ENCODE data around the gene LSM12.
A peak's percentile ranks its signal among the peaks of the same experiment; 100 is the strongest.

The LSM12 gene

DNA sequence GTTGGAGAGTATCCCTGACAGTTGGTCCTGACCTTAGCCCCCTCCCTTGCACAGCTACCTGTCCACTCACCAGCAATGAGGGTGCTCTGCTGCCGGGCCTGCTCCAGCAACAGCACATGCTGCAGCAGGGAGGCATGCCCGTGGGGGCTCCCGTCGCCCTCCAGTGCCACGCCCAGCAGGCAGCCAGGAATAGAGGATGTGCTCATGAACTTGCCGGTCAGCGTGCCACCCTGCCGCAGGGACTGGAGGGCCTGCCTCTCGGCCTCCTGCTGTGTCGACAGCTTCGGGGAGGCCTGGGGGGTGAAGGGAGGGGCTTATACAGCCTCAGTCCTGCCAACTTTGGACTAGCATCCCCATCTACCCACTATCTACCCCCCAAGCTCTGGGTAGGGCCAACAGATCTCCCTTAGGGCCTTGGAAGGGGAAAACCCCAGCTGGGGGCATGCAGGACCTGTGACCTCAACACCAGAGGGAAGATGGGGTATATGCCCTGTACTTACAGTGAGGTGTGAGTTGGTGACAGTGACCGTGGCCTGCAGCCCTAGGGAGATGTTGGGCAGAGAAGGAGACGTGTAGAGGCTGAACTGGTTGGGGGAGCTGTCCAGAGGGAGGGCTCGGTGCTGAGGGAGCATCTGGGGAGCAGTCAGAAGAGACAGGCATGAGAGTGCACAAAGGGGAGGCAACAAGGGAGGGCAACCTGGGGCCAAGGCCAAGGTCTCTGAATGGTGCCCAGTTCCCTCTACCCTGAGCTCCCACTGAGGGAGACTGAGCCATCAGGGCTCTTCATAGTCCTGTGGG, 24.9 kb upstream of the LSM12 start:
- Mint-ChIP-seq H3K27ac (ENCODE audit: low read depth) (peak overlapping the region; percentile 47), H3K9me3 (no peaks in the 10 kb centered on the region), H3K36me3 (ENCODE audit: insufficient read depth) (peaks cover 20% of the 10 kb centered on the region), H3K4me3 (no peak overlapping the region), H3K27me3 (no peaks in the 10 kb centered on the region), H3K4me1 (peaks cover 11% of the 10 kb centered on the region)
- DNase-seq (ENCODE audit: low spot score in 2 of 2) = no peak
- ATAC-seq (replicated peaks; ENCODE audit: extremely low read depth, poor library complexity, severe bottlenecking) = no peak

DNA sequence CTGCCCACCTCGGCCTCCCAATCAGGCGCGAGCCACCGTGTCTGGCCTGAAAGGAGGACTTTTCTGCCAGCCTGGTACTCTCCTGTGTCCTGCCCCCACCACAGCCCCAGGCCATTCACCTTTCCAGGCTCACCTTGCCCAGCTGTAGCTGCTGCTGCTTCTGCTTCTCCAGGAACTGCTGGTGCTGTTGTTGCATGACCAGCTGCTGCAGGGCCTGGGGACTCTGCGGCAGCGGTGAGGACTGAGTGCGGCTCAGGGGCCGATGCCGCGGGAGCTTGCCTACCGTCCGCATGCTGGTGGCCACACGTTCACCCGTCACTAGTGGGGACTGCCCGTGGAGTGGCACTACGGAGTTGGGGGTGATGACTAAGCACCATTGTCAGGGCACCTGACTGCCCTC, 21.8 kb upstream of the LSM12 start:
- Mint-ChIP-seq H3K4me1 (peaks cover 14% of the 10 kb centered on the region), H3K27ac (ENCODE audit: low read depth) (peak overlapping the region; percentile 82), H3K27me3 (no peaks in the 10 kb centered on the region), H3K9me3 (no peaks in the 10 kb centered on the region), H3K4me3 (no peak overlapping the region), H3K36me3 (ENCODE audit: insufficient read depth) (peaks cover 25% of the 10 kb centered on the region)
- ATAC-seq (replicated peaks; ENCODE audit: extremely low read depth, poor library complexity, severe bottlenecking) (no peak), DNase-seq (ENCODE audit: low spot score in 2 of 2) (no peak)

DNA sequence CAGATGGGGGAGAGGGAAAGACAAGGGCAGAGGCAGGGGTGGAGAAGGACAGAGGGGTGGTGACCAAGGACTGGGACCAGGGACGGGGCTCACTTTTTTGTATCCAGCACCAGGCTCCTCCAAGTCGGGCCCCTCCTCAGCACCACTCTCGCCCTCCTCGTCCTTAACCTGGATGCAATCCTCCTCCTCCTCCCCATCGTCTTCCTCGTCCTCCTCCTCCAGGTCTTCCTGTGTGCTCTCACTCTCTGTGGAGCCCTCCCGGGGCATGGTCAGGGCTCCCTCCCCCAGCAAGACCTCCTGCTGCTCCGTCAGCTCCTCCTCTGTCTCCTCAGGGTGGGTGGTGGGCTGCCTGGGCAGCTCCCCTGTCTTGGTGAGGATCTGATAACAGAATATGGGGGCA, 20.8 kb upstream of the LSM12 start:
- no peak overlapping the region for H3K4me3 Mint-ChIP-seq
- no peaks in the 10 kb centered on the region for H3K27me3 Mint-ChIP-seq
- no peaks in the 10 kb centered on the region for H3K9me3 Mint-ChIP-seq
- H3K27ac Mint-ChIP-seq (ENCODE audit: low read depth) = peak overlapping the region; percentile 82
- peaks cover 14% of the 10 kb centered on the region for H3K4me1 Mint-ChIP-seq
- DNase-seq (ENCODE audit: low spot score in 2 of 2) = no peak
- H3K36me3 Mint-ChIP-seq (ENCODE audit: insufficient read depth) = peaks cover 28% of the 10 kb centered on the region
- no peak for ATAC-seq (replicated peaks; ENCODE audit: extremely low read depth, poor library complexity, severe bottlenecking)

DNA sequence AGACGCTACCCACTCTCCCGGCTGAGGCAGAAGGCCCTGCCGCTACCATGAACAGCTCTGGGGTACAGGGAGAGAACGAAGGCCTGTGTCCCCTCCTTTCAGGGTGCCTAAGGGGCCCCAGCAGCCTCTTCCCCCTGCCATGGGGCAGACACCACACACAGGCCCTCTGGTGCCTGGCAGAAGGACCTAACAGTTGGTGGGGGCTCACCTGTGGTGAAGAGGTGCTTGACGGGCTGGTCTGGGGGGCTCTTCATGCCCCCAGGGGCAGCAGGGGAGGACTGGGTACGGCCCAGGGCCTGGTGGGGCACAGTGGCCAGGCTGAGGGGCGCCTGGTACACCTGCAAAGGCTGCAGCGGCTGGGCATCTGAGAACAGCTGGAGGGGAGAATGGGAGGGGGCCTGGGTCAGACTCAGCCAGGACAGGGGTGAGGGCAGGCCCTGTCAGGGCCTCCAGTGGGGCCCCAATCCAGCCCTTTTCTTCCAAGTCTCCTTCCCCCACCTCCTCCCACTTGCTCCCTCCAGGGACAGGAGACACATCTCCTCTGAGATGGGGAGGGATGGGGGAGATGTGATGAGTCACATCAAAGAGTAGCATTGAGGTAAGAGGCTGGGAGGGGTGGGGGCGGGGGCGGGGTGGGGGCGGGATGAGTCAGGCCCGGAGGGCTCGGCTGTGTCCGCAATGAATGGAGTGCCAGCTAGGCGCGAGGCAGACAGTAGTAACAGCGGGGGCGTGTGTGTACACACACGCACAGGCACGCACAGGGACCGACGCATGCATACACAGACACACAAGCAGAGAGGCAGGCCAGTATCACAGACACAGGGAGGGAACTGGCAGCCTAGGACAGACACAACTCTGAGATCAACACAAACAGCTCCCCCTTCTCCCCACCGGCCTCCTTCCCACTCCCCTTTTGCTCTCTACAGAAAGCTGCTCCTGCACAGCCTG, 20.2 kb upstream of the LSM12 start:
- ATAC-seq (replicated peaks; ENCODE audit: extremely low read depth, poor library complexity, severe bottlenecking) = peak; percentile 31
- no peak for DNase-seq (ENCODE audit: low spot score in 2 of 2)
- Mint-ChIP-seq H3K4me1 (peaks cover 14% of the 10 kb centered on the region), H3K36me3 (ENCODE audit: insufficient read depth) (peaks cover 26% of the 10 kb centered on the region), H3K27me3 (no peaks in the 10 kb centered on the region), H3K27ac (ENCODE audit: low read depth) (peak overlapping the region; percentile 82), H3K4me3 (no peak overlapping the region), H3K9me3 (no peaks in the 10 kb centered on the region)

DNA sequence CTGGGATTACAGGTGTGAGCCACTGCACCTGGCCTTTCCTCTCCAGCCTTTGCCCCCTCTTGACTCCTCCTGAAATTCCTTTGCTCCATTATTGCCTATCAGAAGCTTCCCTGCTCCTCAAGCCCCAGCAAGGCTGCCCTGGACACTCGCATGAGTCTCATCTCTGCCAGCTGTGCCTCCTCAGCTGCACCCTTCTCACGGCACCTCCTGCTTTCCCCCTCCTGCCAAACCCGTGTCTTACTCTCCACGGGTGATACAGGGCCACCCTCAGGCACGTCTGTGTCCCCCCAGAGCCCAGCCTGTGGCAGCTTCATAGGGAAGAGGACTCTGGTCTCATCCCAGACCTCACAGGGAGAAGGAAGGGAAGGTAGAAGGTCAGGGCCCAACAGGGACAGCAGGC, 19.4 kb upstream of the LSM12 start:
- H3K27me3 Mint-ChIP-seq = no peaks in the 10 kb centered on the region
- H3K4me3 Mint-ChIP-seq = peak overlapping the region; percentile 55
- peaks cover 14% of the 10 kb centered on the region for H3K4me1 Mint-ChIP-seq
- DNase-seq (ENCODE audit: low spot score in 2 of 2) (no peak), ATAC-seq (replicated peaks; ENCODE audit: extremely low read depth, poor library complexity, severe bottlenecking) (no peak)
- H3K36me3 Mint-ChIP-seq (ENCODE audit: insufficient read depth) = peaks cover 26% of the 10 kb centered on the region
- no peaks in the 10 kb centered on the region for H3K9me3 Mint-ChIP-seq
- no peak overlapping the region for H3K27ac Mint-ChIP-seq (ENCODE audit: low read depth)

DNA sequence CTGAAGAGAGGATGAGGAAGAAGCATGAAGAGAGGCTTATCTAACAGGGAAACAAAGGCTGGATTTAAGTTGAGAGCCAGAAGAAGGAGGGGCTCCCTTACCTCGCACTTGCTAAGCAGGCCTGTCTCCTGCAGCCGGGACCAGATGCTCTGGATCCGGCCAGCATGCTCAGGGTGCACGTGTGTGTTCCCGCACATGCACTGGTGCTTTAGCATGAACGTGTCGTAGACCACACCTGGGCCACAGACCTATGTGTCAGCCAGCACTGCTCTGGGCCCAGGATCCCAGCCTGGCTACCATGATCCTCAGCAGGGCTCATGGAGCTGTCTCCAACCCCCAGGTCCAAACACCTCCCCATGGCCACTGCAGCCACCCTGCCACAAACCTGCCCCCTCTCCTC, 18.4 kb upstream of the LSM12 start:
- Mint-ChIP-seq H3K4me1 (peaks cover 14% of the 10 kb centered on the region), H3K4me3 (no peak overlapping the region), H3K9me3 (no peaks in the 10 kb centered on the region), H3K27me3 (no peaks in the 10 kb centered on the region), H3K36me3 (ENCODE audit: insufficient read depth) (peaks cover 30% of the 10 kb centered on the region), H3K27ac (ENCODE audit: low read depth) (no peak overlapping the region)
- DNase-seq (ENCODE audit: low spot score in 2 of 2) = no peak
- ATAC-seq (replicated peaks; ENCODE audit: extremely low read depth, poor library complexity, severe bottlenecking) = no peak

DNA sequence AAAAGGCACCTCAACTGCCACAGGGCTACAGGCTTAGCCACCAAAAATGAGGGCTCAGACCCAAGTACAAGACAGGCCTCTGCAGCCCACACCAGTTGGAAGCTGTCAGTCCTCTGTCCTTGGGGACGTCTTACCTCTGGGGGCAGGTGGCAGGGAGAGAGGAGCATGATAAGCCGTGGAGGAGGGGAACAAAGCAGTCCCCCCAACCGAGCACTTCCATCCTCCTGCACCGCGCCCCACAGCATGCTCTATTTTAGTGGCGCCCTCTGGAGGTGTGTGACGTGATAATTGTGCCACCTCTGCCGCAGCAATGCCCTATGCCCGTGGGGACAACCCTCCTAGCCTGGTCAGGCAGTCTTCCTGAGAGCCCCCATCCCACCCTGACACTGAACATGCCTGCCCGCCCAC, 17.7 kb upstream of the LSM12 start:
- ATAC-seq (replicated peaks; ENCODE audit: extremely low read depth, poor library complexity, severe bottlenecking) = no peak

DNA sequence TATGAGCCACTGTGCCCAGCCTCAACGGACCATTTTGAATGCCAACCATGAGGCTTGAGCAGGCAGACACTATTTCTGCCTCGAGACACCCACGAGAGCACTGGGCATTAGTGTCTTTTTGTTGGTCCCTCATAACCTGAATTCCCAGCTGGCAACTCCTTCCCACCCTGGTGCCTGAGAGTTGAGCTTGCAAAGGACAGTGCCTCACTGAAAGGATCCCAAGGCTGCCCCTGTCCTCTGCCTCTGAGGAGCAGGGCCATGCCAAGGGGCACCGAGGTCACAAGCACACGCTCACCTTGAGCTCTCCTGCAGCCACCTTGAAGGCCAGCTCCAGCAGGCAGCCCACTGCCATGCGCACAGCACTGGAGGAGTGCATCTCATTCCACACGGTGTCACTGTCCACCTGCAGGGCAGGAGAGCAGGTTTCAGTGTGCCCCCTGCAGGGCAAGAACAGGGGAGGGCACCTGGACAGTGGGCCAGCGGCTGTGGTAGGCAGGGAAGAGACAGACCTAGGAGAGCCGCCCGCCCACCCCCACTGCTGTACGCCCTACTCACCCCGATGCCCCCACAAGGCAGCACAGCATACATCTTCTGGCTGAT, 16.9 kb upstream of the LSM12 start:
- peaks cover 37% of the 10 kb centered on the region for H3K36me3 Mint-ChIP-seq (ENCODE audit: insufficient read depth)
- no peak for DNase-seq (ENCODE audit: low spot score in 2 of 2)

More for the DNA sequence above, 17.7 kb upstream of the LSM12 start:
- Mint-ChIP-seq H3K27me3 (no peaks in the 10 kb centered on the region), H3K4me1 (peaks cover 14% of the 10 kb centered on the region), H3K4me3 (no peak overlapping the region), H3K9me3 (no peaks in the 10 kb centered on the region), H3K27ac (ENCODE audit: low read depth) (no peak overlapping the region), H3K36me3 (ENCODE audit: insufficient read depth) (peaks cover 35% of the 10 kb centered on the region)
- no peak for DNase-seq (ENCODE audit: low spot score in 2 of 2)

DNA sequence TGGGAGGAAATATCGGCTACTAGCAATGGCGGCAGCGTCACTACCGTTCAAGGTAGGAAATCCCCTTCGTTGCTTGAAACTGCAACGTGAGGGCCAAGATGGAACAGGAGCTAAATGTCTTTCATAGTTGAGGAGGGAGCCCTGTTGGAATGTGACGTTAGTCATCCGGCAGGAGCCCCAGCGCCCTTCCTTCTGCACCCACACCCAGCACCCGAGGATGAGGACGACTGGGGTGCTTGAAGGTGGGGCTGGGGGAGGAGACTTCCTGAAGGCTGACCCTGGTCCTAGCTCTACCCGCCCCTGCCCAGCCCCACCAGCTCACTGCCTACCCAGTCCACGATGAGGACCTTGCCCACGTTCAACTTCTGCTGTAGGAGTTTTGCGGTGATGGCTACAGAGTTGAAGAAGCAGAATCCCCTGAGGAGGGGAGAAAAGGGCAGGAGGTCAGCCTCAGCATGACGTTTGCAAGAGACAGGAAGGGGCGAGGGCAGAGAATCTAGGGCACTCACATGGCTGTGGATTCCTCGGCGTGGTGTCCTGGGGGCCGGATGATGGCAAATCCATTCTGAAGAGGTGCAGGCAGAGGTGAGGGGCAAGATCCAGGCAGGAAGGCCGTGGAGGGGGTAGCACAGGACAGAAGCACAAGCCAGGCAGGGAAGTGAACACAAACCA, 15.9 kb upstream of the LSM12 start:
- no peak overlapping the region for H3K27ac Mint-ChIP-seq (ENCODE audit: low read depth)
- no peak overlapping the region for H3K4me3 Mint-ChIP-seq
- no peaks in the 10 kb centered on the region for H3K9me3 Mint-ChIP-seq
- DNase-seq (ENCODE audit: low spot score in 2 of 2) (no peak), ATAC-seq (replicated peaks; ENCODE audit: extremely low read depth, poor library complexity, severe bottlenecking) (no peak)
- peaks cover 7% of the 10 kb centered on the region for H3K4me1 Mint-ChIP-seq
- peaks cover 37% of the 10 kb centered on the region for H3K36me3 Mint-ChIP-seq (ENCODE audit: insufficient read depth)
- no peaks in the 10 kb centered on the region for H3K27me3 Mint-ChIP-seq

More for the DNA sequence above, 16.9 kb upstream of the LSM12 start:
- no peak for ATAC-seq (replicated peaks; ENCODE audit: extremely low read depth, poor library complexity, severe bottlenecking)
- Mint-ChIP-seq H3K27me3 (no peaks in the 10 kb centered on the region), H3K9me3 (no peaks in the 10 kb centered on the region), H3K4me3 (no peak overlapping the region), H3K4me1 (peaks cover 10% of the 10 kb centered on the region), H3K27ac (ENCODE audit: low read depth) (no peak overlapping the region)

DNA sequence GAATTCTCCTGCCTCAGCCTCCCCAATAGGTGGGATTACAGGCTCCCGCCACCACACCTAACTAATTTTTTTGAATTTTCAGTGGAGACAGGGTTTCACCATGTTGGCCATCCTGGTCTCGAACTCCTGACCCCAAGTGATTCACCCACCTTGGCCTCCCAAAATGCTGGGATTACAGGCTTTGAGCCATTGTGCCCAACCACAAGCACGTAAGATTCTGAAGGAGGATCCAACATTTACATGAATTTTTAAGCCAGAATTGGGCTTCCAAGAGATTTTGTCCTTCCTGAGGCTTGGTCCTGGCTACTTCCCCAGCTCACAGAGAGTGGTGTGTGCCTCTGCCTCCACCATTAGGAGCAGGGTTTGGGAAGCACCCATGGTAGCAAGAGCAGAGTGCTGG, 15.2 kb upstream of the LSM12 start:
- Mint-ChIP-seq H3K27ac (ENCODE audit: low read depth) (no peak overlapping the region), H3K4me3 (no peak overlapping the region), H3K36me3 (ENCODE audit: insufficient read depth) (peaks cover 35% of the 10 kb centered on the region), H3K4me1 (peaks cover 4% of the 10 kb centered on the region), H3K9me3 (no peaks in the 10 kb centered on the region), H3K27me3 (no peaks in the 10 kb centered on the region)
- DNase-seq (ENCODE audit: low spot score in 2 of 2) (no peak), ATAC-seq (replicated peaks; ENCODE audit: extremely low read depth, poor library complexity, severe bottlenecking) (no peak)

DNA sequence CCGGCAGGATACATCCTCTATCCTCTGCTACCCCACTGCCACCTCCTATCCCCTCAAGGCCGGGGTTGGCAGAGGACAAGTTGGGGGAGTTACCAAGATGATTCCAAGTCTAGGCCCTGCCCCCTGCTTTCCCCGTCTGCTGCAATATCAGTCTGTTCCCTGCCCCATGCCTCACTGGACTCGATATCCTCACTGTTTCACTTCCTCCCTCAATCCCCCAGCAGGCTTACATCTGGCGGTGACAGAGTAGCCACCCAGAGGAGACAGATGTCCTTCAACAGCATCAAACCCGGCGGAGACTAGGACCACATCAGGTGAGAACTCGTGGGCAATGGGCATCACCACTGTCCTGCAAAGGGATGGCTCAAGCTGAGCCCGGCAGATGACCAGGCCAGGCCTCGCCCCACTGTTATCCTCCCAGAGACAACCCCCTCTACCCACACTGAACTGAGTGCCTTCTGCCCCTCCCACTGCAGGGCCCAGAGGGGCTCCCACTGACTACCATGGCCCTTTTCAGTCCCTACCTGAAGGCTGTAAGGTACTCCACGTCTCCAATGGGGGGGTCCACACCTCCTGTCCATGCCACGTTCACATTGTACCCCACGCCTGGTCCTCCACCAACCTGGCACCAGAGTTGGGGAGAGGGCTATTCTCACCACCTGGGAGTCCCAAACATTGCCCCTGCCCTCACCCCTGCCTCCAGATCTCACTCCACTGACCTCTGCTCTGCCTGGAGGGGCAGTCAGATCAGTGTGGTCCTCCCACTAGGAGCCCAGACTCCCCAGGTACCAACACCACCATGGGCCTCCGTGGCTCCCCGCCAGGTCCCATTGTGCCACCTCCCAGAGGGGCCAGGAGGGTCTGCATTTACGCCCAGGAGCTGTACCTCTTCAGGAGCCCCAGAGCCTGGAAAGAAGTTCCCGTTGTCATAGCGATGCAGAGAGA, 13.7 kb upstream of the LSM12 start:
- H3K27me3 Mint-ChIP-seq = no peaks in the 10 kb centered on the region

More for the DNA sequence above, 13.7 kb upstream of the LSM12 start:
- Mint-ChIP-seq H3K36me3 (ENCODE audit: insufficient read depth) (peaks cover 34% of the 10 kb centered on the region), H3K9me3 (no peaks in the 10 kb centered on the region), H3K4me3 (no peak overlapping the region), H3K4me1 (no peaks in the 10 kb centered on the region), H3K27ac (ENCODE audit: low read depth) (peak overlapping the region; percentile 42)
- DNase-seq (ENCODE audit: low spot score in 2 of 2) (no peak), ATAC-seq (replicated peaks; ENCODE audit: extremely low read depth, poor library complexity, severe bottlenecking) (no peak)

Measured in central memory CD8-positive, alpha-beta T cell (primary cell).